Omental fat pad (tissue), 4 donors: ENCODE results near the gene CTDSPL. TPM values are rescaled to one million over a fixed set of nuclear protein-coding genes. Genes with fewer than 3 reads are reported as not detected.

Experiments
- ATAC-seq: fragments of 150-250 bp; one replicate; pipeline ENCODE4 v1.9.1; 2016; ENCODE audit warnings: mild to moderate bottlenecking, moderate library complexity; ENCODE audit not compliant: low FRiP score
- DNase-seq: peaks from one replicate; pipeline ENCODE4 v3.0.0-alpha.2; 2019; ENCODE audit warnings: low spot score
- total RNA-seq, 4 donors: library from RNA; depleted of rRNA; stranded (reverse); fragments of >200 nt; gene quantifications; one replicate each; pipeline ENCODE4 v1.1.0, GENCODE V29; 2016
- TF ChIP-seq, protein P1 (sequence below), 3 donors: fragments of 450-650 bp; IDR thresholded peaks; one replicate each; pipeline ENCODE4 v1.5.1; 2016 to 2017; ENCODE audit warnings: antibody characterized with exemption in 3 of 3, mild to moderate bottlenecking in 3 of 3, moderate library complexity in 2 of 3

The CTDSPL gene
- total RNA-seq, 4 donors from 2014 or later: 23.9 to 41.8 (median 33.2) TPM

DNA sequence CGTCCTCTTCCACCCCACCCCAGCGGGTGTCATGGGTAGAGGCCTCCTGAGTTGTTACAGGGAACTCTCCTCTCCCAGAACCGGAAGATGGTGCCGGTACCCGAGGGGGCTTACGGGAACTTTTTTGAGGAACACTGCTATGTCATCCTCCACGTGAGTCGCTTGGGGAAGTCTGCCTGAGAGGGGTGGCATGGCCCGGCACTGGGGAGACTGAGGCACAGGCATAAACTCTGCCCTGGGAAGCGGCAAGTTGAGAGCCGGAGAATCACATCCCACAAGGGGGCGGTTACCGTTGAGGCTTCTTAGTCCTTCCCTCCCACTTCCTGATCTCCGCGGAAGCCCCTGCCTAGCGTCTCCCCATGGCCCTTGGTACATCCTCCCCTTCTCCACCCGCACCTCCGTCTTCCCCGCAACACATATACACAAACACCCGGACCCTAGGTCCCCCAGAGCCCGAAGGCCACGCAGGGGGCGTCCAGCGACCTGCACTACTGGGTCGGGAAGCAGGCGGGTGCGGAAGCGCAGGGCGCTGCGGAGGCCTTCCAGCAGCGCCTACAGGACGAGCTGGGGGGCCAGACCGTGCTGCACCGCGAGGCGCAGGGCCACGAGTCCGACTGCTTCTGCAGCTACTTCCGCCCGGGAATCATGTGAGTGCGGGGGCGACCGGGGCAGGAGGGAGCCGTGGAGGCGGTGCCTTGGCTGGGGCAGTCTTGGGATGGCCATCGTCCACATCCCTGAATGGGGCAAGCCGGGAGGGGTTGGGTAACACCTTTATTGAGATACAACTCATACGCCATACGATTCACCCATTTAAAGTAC is 132.3 kb downstream of the CTDSPL start:
- TF ChIP-seq, protein P1, sequence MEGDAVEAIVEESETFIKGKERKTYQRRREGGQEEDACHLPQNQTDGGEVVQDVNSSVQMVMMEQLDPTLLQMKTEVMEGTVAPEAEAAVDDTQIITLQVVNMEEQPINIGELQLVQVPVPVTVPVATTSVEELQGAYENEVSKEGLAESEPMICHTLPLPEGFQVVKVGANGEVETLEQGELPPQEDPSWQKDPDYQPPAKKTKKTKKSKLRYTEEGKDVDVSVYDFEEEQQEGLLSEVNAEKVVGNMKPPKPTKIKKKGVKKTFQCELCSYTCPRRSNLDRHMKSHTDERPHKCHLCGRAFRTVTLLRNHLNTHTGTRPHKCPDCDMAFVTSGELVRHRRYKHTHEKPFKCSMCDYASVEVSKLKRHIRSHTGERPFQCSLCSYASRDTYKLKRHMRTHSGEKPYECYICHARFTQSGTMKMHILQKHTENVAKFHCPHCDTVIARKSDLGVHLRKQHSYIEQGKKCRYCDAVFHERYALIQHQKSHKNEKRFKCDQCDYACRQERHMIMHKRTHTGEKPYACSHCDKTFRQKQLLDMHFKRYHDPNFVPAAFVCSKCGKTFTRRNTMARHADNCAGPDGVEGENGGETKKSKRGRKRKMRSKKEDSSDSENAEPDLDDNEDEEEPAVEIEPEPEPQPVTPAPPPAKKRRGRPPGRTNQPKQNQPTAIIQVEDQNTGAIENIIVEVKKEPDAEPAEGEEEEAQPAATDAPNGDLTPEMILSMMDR (IDR thresholded peaks at IDR 0.05): no peak
- ATAC-seq (peak; percentile 87), DNase-seq (peak; percentile 74)

DNA sequence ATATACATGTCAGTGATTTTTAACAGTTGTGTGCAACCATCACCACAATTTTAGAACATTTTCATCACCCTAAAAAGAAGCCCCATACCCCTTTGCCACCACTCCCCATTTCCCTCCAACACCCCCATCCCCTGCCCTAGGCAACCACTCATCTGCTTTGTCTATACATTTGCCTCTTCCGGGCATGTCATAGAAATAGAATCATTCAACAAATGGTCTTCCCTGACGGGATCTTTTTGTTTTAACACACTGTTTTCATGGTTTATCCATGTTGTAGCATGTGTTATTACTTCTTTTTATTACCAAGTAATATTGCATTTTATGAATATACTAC is 132.9 kb downstream of the CTDSPL start:
- ATAC-seq (no peak), DNase-seq (no peak)
- TF ChIP-seq, protein P1 (IDR thresholded peaks at IDR 0.05): no peak

DNA sequence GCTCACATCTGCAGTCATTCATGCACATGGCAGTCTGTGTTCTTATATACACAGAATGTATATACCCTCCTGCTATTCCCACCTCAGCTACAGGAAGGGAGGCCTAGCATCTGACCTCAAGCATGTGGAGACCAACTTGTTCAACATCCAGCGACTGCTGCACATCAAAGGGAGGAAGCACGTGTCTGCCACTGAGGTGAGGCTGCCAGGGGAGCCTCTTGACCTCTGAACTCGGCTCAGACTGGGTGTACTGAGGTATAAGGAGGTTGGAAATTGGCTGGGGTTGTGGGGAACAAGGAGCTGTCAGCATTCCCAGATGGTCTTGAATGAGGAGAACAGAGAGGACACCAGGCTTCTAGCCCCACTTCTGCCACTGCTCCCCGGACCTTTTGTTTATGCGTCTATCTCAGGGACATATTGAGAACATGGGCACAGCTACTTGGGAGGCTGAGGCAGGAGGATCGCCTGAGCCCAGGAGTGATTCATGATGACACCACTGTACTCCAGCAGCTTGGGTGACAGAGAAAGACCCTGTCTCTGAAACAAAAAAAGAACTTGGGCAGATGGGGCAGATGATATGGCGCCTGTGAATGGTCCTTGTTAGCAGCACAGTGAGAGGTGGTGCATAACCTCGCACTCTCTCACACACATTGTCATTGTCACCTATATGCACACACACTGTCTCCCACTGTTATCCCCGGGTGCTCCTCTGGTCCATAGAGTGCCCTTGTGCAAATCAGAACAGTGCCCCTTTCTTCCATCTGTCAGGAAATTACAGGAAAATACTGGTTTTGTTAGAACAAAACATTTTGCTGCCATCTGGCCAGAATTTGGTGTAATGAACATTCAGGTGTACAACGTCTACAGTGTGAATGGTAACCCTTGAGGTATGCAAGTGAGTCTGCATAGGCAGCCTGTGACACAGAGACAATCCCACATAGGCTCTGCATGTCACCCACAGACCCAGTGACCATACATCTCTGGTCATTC is 134.3 kb downstream of the CTDSPL start:
- TF ChIP-seq, protein P1 (IDR thresholded peaks at IDR 0.05): no peak
- DNase-seq (no peak), ATAC-seq (no peak)

DNA sequence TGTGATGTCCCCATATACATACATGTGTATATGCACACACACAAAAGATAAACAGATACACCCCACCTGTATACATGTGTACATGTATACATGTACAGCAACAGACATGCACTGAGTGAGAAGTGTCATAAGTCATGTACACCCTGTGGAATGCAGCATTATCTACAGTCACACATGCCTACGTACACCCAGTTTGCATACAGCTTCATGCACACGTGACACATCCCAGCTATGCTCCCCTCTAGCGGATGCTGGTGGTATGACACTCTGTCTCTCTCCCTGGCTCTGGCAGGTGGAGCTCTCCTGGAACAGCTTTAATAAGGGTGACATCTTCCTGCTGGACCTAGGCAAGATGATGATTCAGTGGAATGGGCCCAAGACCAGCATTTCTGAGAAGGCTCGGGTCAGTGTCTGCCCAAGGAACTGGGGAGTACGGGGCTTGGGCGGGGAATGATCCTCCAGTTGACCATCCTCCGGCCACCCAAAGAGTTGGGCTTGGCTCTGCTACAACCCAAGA is 135.2 kb downstream of the CTDSPL start:
- ATAC-seq: no peak
- peak; percentile 85 for DNase-seq
- TF ChIP-seq, protein P1 (IDR thresholded peaks at IDR 0.05): peak in 2 of 3 donors; percentile 59 to 64

DNA sequence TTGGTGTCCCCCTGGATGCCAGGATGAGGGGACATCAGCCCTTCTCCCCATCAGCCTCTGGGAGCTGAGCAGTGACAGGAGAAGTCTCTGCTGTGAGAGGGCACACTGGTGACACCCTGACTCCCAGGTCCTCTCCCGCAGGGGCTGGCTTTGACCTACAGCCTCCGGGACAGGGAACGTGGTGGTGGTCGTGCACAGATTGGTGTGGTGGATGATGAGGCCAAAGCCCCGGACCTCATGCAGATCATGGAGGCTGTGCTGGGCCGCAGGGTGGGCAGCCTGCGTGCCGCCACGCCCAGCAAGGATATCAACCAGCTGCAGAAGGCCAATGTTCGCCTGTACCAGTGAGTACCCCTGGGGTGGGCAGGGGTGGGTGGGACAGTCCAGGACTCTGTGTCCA is 135.7 kb downstream of the CTDSPL start:
- TF ChIP-seq, protein P1 (IDR thresholded peaks at IDR 0.05): no peak
- ATAC-seq (no peak), DNase-seq (no peak)

DNA sequence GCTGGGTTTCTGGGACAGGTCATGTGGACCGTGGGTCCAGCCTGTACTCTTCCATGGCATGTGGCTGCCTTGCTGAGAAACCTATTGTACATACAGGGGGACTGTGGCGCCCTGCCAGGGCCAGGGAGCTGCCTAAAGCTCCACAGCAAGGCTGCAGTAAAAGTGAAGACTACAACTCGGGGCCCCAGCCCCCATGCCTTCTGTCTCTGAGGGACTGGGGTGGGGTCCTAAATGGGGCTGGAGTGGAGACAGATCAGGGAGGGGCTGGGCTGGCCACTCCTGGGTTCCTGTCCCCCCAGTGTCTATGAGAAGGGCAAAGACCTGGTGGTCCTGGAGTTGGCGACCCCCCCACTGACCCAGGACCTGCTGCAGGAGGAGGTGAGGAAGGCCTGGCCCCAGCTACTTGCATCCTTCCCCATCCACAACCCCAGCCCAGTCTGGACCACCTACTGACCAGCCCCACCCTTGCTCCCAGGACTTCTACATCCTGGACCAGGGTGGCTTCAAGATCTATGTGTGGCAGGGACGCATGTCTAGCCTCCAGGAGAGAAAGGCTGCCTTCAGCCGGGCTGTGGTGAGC is 136.2 kb downstream of the CTDSPL start:
- ATAC-seq: no peak
- no peak for DNase-seq
- TF ChIP-seq, protein P1 (IDR thresholded peaks at IDR 0.05): no peak
